Right ventricle myocardium superior (tissue), 1 donor: ENCODE measurements around the gene KCNJ6. TPM values are rescaled to one million over a fixed set of nuclear protein-coding genes. Genes with fewer than 3 reads are reported as not detected.
"Not testable (repeated sequence)": the region's sequence is repeated elsewhere in the genome, so short reads cannot be mapped to it uniquely, and the experiment has no call there.

Experiments used
- ATAC-seq: fragments of 200-7000 bp; cut with Tn5 transposase; one replicate; pipeline ENCODE4 v1.9.1; 2020; ENCODE audit warnings: mild to moderate bottlenecking; ENCODE audit not compliant: poor library complexity
- DNase-seq: peaks from one replicate; pipeline ENCODE4 v3.0.0-alpha.2; 2020
- intact Hi-C: fragments of 100-400 bp; cut with DNase I; formaldehyde crosslinking; loops from one replicate; pipeline ENCODE4 v1.11.2; 2022
- total RNA-seq: library from RNA; stranded (reverse); fragmentation: NEBNext Ultra II Directional; extraction: Animal tissue kit (Norgen Biotek cat#: 25700); gene quantifications from one replicate; pipeline ENCODE4 v1.2.1, GENCODE V29; 2021
- donor health status: DM: no; HTN: yes; CAD: no; lungs with severe emphysema.

The KCNJ6 gene
- total RNA-seq, 1 donor from 2014 or later: not detected

- DNase-seq (no peak), ATAC-seq (no peak)
- intact Hi-C loops: no loop called here
Measured at GRCh38 chr21:37647781-37648180, 268.5 kb downstream of the KCNJ6 start.

GRCh38 chr21:37646761-37647160 lies 269.5 kb downstream of the KCNJ6 start:
- DNase-seq, intact Hi-C loops, ATAC-seq: not testable (repeated sequence)

DNA sequence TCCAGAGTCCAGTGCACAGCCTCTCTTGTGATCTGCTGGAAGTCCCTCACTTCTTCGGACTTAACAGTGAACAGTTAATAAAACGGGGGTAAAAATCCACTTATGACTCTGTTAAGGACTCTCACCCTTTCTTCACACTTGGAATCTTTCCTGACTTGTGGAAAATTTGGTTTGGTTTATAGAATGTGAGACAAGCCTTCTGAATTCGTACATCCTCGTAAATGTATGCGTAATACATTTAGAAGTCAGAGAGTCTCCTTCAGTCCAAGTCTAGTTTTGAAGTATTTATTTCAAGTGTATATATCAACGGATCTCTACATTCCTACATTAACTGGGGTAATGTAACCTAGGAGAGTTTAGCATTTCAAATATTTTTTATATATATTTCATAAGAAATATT lies 270.4 kb downstream of the KCNJ6 start:
- intact Hi-C loops: no loop called here
- DNase-seq (no peak), ATAC-seq (no peak)

- no peak for DNase-seq
- no peak for ATAC-seq
- intact Hi-C loops: no loop called here
Measured at GRCh38 chr21:37644636-37645035, 271.6 kb downstream of the KCNJ6 start.

- intact Hi-C loops, ATAC-seq: not testable (repeated sequence)
Measured at GRCh38 chr21:37643862-37644261, 272.4 kb downstream of the KCNJ6 start.

DNA sequence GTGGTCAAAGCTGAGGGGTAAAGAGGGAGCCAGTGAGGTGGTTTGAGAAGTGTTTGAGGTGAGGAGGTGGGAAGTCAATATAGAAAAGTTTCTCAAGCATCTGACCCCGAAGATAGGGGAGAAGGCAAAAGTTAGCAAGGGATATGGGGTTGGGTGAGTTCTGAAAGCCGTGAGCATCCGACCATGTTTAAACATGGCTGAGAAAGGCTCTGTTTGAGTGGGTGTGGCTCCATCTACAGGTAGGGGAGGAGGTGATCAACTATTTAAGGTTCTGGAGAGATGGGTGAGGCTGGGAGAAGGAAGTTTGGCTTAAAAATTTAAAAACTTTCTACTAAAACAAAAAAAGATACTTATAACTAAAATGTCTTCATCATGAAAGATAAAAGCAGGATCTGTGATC lies 273.8 kb downstream of the KCNJ6 start:
- DNase-seq (no peak), ATAC-seq (no peak)
- intact Hi-C loops: no loop called here

More at GRCh38 chr21:37643862-37644261, 272.4 kb downstream of the KCNJ6 start:
- DNase-seq: not testable (repeated sequence)

DNA sequence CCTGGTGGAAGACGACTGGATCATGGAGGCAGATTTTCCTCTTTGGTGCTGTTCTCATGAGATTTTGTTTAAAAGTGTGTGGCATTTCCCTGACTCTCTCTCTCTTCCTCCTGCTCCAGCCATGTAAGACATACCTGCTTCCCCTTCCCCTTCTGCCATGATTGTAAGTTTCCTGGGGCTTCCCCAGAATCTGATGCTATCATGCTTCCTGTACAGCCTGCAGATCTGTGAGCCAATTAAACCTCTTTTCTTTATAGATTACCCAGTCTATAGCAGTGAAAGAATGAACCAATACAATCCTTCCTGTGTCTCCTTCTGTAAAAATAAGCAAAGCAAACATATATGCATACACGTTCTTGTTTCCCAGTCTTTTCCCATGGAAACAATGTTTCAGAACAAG lies 276.5 kb downstream of the KCNJ6 start:
- DNase-seq (no peak), ATAC-seq (no peak)
- intact Hi-C loops: no loop called here

DNA sequence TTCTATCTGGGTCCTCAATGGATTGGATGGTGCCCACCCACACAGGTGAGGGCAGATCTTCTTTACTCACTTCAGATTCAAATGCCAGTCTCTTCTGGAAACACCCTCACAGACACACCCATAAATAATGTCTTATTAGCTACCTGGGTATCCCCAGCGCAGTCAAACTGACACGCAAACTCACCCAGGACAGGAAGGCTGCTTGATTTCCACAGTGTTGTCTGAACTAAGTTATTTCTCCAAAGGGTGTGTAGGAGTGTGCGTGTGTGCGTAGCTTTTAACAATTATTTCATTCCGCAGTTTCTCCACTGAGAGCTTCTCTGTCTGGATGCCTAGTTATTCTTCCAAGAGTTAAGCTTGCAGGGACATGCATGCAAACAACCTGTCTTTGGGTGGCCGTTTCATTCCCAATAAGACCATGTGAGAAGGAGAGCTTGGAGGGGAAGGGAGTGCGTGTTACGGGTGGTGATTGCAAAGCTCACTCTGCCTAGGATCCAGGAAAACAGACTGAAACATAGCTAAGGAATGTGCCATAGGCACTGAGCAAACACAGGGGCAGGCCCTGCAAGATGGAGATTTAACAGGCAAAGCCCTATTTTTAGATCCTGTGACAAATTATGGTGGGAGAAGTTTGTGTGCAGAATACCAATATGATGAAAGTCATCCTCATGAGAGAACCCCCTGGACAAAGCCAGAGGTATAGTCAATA lies 280.0 kb downstream of the KCNJ6 start:
- no peak for ATAC-seq
- no peak for DNase-seq
- intact Hi-C loops: no loop called here

- ATAC-seq (no peak), DNase-seq (no peak)
- intact Hi-C loops: no loop called here
Measured at GRCh38 chr21:37631319-37632117, 284.7 kb downstream of the KCNJ6 start.

DNA sequence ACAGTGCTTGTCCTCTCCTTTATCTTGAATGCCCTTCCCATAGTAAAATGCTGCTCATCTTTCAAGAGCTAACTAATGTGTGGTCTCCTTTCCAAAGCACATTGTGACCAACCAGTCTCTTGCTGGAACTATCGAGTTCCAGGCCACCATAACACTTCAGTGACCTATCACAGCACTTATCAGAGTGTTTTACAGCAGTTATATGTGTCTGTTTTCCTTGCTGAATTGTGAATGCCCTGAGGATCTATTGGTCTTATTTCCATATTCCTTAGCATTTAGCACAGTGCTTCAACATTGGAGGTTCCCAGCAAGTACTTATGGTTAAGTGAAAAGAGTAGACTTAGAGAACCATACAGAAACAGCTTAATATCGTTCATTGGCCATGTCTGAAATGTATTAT lies 285.4 kb downstream of the KCNJ6 start:
- intact Hi-C loops: no loop called here
- DNase-seq (no peak), ATAC-seq (no peak)

GRCh38 chr21:37628362-37628761 lies 287.9 kb downstream of the KCNJ6 start:
- ATAC-seq (no peak), DNase-seq (no peak)
- intact Hi-C loops: no loop called here

GRCh38 chr21:37627561-37627960 lies 288.7 kb downstream of the KCNJ6 start:
- intact Hi-C loops: no loop called here
- ATAC-seq: no peak

GRCh38 chr21:37627074-37627473 lies 289.2 kb downstream of the KCNJ6 start:
- no peak for DNase-seq
- intact Hi-C loops: no loop called here
- no peak for ATAC-seq

More at GRCh38 chr21:37627561-37627960, 288.7 kb downstream of the KCNJ6 start:
- no peak for DNase-seq

- DNase-seq (no peak), ATAC-seq (no peak)
- intact Hi-C loops: no loop called here
Measured at GRCh38 chr21:37626320-37626719, 289.9 kb downstream of the KCNJ6 start.

GRCh38 chr21:37623689-37624088 lies 292.6 kb downstream of the KCNJ6 start:
- DNase-seq (no peak), ATAC-seq (no peak)
- intact Hi-C loops: no loop called here

- DNase-seq: no peak
- ATAC-seq: peak; percentile 49
- intact Hi-C loops: no loop called here
Measured at GRCh38 chr21:37623183-37623582, 293.1 kb downstream of the KCNJ6 start.

DNA sequence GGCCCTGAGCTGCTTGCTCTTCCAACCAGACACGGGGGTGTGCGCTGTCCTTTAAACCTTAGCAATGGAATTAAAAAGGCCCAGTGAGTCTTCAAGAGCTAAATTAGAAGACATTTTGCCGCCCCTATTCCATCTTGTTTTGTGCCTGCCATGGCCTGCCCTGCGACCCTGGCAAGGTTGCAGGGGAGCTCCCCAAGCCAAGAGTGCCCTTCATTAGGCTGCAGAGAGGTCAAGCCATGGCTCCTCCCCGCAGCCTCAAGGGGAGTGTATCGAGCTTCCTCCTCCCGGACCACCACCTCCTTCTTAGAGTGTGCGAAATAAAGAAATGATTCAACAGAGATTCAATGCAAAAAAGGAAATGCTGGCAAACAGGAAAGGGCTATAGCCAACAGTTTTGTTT lies 293.5 kb downstream of the KCNJ6 start:
- no peak for DNase-seq
- ATAC-seq: peak; percentile 23
- intact Hi-C loops: no loop called here

DNA sequence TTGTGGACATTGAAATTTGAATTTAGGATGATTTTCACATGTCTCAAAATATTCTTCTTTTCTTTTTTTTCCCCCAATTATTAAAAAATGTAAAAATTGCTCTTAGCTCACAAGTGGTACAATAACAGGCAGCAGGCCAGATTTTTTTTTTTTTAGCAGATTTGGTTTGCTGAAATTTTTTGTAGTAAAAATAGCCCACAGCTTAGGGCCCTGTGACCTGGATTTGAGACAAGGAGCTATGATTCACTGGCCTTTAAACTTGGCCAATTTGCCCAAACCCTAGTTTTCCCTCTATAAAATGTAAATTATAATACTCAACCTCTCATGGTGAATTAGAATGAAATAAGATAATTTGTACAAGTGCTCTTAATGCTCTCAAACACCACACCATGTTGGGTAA lies 295.9 kb downstream of the KCNJ6 start:
- intact Hi-C loops: no loop called here
- DNase-seq (no peak), ATAC-seq (peak; percentile 23)

DNA sequence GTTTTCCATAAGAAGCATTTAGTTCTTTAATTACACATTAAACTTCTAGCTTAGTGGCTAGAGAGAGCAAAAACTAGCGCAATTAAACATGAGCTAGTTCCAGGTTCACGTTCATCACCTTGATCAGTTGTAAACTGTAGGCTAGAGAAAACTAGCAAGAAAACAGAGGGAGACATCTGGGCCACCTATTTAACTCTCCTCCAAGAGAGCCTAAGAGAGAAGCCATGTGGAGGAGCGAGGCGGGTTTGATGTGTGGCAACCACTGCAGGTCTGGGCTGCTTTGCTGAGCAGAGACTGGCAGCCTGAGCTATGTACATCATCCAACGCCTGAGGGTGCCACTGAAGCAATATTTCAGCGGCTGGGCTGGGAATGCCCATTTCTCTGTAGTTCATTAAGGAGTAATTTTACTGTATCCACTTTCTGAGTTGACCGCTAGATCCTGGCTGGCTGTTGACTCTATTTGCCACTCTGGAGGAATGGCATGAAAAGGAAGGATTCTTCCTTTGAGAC lies 296.7 kb downstream of the KCNJ6 start:
- intact Hi-C loops: no loop called here
- ATAC-seq (peak; percentile 73), DNase-seq (no peak)

GRCh38 chr21:37618081-37618480 lies 298.2 kb downstream of the KCNJ6 start:
- ATAC-seq (no peak), DNase-seq (no peak)
- intact Hi-C loops: no loop called here
